ENCODE data around the gene CTNNB1. TPM values are rescaled to one million over a fixed set of nuclear protein-coding genes. Genes with fewer than 3 reads are reported as not detected.
A peak's percentile ranks its signal among the peaks of the same experiment; 100 is the strongest.

The CTNNB1 gene
- total RNA-seq, 1 donor from 2014 or later = 305 TPM

DNA sequence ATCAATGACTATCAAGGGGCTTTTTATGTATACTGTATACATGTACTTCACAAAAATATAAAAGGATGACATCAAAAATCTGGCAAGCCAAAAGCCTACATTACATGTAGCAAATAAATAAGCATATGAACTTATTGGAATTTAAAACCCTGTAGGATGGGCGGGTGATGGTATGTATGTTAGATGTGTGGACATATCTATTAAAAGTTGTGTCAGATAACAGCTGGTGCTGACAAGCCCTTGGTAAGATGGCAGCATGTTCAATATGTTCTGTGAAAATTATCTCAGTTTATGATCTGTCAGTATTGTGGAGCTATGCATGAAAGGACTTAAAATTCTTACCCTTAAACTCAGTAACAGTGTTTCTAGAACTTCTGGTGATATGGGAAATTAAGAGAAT, 20.1 kb downstream of the CTNNB1 start:
- Histone ChIP-seq H3K4me3 (no peak overlapping the region), H3K4me1 (peaks cover 73% of the 10 kb centered on the region), H3K27me3 (no peaks in the 10 kb centered on the region), H3K36me3 (peaks cover 8% of the 10 kb centered on the region), H3K9me3 (no peaks in the 10 kb centered on the region), H3K27ac (no peak overlapping the region)
- no peak for TF ChIP-seq CTCF (IDR thresholded peaks at IDR 0.05)
- intact Hi-C loops (cut with DNase I) = no loop called here
- DNase-seq = no peak
- no peak for ATAC-seq

DNA sequence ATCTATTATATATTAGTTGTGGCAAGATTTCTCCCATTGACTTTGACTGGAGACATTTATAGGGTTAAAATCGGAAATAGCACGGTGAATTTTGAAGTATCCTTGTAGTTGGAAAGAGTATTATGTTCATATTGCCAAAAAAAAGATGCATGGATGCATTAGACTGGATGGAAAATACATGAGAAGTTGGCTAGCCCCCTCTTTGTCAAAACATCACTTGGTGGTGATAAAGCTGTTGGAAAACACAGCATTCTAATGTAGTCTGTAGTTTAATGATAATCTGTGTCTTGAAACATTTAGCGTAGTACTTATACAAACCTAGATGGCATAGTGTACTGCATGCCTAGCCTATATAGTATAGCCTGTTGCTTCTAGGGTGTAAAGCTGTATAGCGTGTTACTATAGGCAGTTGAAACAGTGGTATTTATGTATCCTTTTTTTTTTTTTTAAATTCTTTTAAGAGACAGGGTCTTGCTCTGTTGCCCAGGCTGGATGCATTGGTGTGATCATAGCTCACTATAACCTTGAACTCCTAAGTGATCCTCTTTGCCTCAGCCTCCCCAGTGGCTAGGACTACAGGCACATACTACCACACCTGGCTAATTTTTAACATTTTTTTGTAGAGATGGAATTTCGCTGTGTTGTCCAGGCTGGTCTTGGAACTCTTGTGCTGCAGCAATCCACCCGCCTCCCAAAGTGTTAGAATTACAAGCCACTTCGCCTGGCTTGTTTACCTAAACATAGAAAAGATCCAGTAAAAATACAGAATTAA, 21.8 kb downstream of the CTNNB1 start:
- ATAC-seq = no peak
- TF ChIP-seq CTCF (IDR thresholded peaks at IDR 0.05) = no peak
- no peak overlapping the region for H3K27ac ChIP-seq
- H3K4me3 ChIP-seq = no peak overlapping the region
- H3K4me1 ChIP-seq = peaks cover 60% of the 10 kb centered on the region
- no peaks in the 10 kb centered on the region for H3K9me3 ChIP-seq
- intact Hi-C loops (cut with DNase I) = no loop called here
- H3K36me3 ChIP-seq = peaks cover 25% of the 10 kb centered on the region
- no peak for DNase-seq
- no peaks in the 10 kb centered on the region for H3K27me3 ChIP-seq

DNA sequence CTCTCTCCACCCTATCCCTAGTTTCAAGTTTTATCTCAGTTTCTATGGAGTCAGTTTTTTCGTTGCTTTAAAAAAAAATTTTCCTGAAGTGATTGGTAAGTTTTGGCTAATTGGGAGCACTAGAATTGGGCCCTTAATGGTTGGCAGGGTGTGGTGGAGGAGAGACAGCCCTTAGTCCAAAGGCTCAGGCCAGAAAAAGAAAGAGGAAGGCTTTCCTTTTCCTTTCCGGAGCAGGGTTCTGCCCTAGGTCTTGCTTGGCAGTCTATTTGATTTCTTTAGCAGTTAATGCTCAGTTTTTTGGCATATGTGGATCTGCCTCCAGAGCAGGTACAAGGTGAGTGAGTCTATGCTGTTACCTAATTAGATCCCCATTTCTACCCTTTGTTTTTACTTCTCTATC, 22.7 kb downstream of the CTNNB1 start:
- no peak for DNase-seq
- no peaks in the 10 kb centered on the region for H3K9me3 ChIP-seq
- no peak for TF ChIP-seq CTCF (IDR thresholded peaks at IDR 0.05)
- no peak overlapping the region for H3K4me3 ChIP-seq
- no peaks in the 10 kb centered on the region for H3K27me3 ChIP-seq
- H3K27ac ChIP-seq = no peak overlapping the region
- ATAC-seq = peak; percentile 28
- intact Hi-C loops (cut with DNase I) = no loop called here
- H3K36me3 ChIP-seq = peaks cover 34% of the 10 kb centered on the region
- H3K4me1 ChIP-seq = peaks cover 51% of the 10 kb centered on the region

DNA sequence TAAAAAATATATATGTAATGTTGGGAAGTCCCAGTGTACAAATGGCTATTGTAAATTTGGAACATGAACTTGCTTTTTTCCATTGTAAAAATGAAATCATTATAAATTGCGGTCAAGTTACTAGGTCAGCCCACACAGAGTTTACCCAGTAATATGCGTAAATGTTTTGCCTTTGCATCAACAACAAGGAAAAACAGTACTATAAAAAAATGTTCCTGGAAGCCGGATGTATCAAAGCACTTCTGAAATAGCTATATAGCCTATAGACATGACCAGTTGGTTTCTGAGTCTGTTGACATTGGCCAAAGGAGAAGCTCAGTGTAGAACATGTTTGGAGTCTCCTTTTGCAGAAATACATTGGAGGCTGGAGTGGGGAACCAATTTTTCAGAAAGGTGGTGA, 23.2 kb downstream of the CTNNB1 start:
- no peak for TF ChIP-seq CTCF (IDR thresholded peaks at IDR 0.05)
- intact Hi-C loops (cut with DNase I) = no loop called here
- no peak for ATAC-seq

GRCh38 chr3:41223078-41223477, 23.8 kb downstream of the CTNNB1 start:
- no peak for DNase-seq
- intact Hi-C loops (cut with DNase I) = no loop called here
- no peak overlapping the region for H3K27ac ChIP-seq
- TF ChIP-seq CTCF (IDR thresholded peaks at IDR 0.05) = no peak
- peaks cover 41% of the 10 kb centered on the region for H3K4me1 ChIP-seq
- no peaks in the 10 kb centered on the region for H3K27me3 ChIP-seq
- no peak overlapping the region for H3K4me3 ChIP-seq
- peaks cover 45% of the 10 kb centered on the region for H3K36me3 ChIP-seq
- no peak for ATAC-seq
- H3K9me3 ChIP-seq = no peaks in the 10 kb centered on the region

More for the DNA sequence above, 23.2 kb downstream of the CTNNB1 start:
- Histone ChIP-seq H3K4me1 (peaks cover 46% of the 10 kb centered on the region), H3K9me3 (no peaks in the 10 kb centered on the region), H3K27ac (no peak overlapping the region), H3K36me3 (peaks cover 39% of the 10 kb centered on the region), H3K27me3 (no peaks in the 10 kb centered on the region), H3K4me3 (no peak overlapping the region)
- no peak for DNase-seq

Data from upper lobe of right lung (tissue), 1 donor.